ENCODE results near the gene SMAP2.

SMAP2 gene

DNA sequence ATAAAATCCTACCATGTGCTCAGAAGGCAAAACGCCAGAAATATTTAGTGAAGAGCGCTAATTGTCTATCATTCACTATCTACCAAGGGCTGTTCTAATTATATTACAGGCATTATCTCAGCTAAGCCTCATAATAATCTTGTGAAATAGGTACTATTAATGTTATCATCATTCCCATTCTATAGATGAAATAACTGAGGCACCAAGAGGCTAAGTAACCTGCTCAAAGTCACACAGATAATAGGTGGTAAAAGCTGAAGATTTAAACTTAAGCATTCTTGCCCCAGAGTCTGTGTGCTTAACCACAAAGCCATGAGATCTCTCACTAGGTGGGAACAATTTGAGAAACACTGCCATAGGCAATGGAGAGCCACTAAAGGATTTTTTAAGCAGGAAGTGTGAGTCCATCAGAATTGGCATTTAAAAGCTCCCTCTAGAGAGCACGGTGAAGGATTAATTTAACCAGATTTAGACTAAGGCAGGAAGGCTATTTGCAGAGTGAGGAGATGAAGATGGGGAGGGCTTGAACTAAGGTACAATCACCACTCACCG, 1.7 kb upstream of the SMAP2 start:
- H3K36me3 ChIP-seq (ENCODE audit: control insufficient read depth, insufficient read depth, low read length): no peaks in the 10 kb centered on the region
- H3K4me3 ChIP-seq (ENCODE audit: low read length): no peak overlapping the region
- H3K27ac ChIP-seq (ENCODE audit: low read length): no peak overlapping the region
- H3K27me3 ChIP-seq (ENCODE audit: control insufficient read depth, insufficient read depth, low read length): no peaks in the 10 kb centered on the region
- no peaks in the 10 kb centered on the region; the same call in 1 of the 2 replicates for H3K4me1 ChIP-seq (ENCODE audit: control insufficient read depth, insufficient read depth, low read length)
- no peaks in the 10 kb centered on the region for H3K9me3 ChIP-seq (ENCODE audit: control insufficient read depth, insufficient read depth, low read length)
- WGBS (ENCODE audit: insufficient coverage, insufficient read length): no CpG with 5 or more reads among the region's 4 CpGs
- DNase-seq (ENCODE audit: low read depth, low spot score): no peak

GRCh38 chr1:40372658-40373322, 737 bp upstream of the SMAP2 start:
- Histone ChIP-seq H3K27ac (ENCODE audit: low read length) (no peak overlapping the region), H3K4me1 (ENCODE audit: control insufficient read depth, insufficient read depth, low read length) (no peaks in the 10 kb centered on the region; the same call in 1 of the 2 replicates), H3K27me3 (ENCODE audit: control insufficient read depth, insufficient read depth, low read length) (no peaks in the 10 kb centered on the region), H3K9me3 (ENCODE audit: control insufficient read depth, insufficient read depth, low read length) (no peaks in the 10 kb centered on the region), H3K36me3 (ENCODE audit: control insufficient read depth, insufficient read depth, low read length) (no peaks in the 10 kb centered on the region), H3K4me3 (ENCODE audit: low read length) (no peak overlapping the region)
- no peak for DNase-seq (ENCODE audit: low read depth, low spot score)
- WGBS (ENCODE audit: insufficient coverage, insufficient read length): no CpG with 5 or more reads among the region's 6 CpGs

- H3K4me3 ChIP-seq (ENCODE audit: low read length): no peak overlapping the region
- no CpG with 5 or more reads among the region's 1 CpG for WGBS (ENCODE audit: insufficient coverage, insufficient read length)
- H3K36me3 ChIP-seq (ENCODE audit: control insufficient read depth, insufficient read depth, low read length): no peaks in the 10 kb centered on the region
- no peak overlapping the region for H3K27ac ChIP-seq (ENCODE audit: low read length)
- no peaks in the 10 kb centered on the region for H3K27me3 ChIP-seq (ENCODE audit: control insufficient read depth, insufficient read depth, low read length)
- no peaks in the 10 kb centered on the region; the same call in 1 of the 2 replicates for H3K4me1 ChIP-seq (ENCODE audit: control insufficient read depth, insufficient read depth, low read length)
- DNase-seq (ENCODE audit: low read depth, low spot score): no peak
- no peaks in the 10 kb centered on the region for H3K9me3 ChIP-seq (ENCODE audit: control insufficient read depth, insufficient read depth, low read length)
These were observed 4.0 kb downstream of the SMAP2 start for GRCh38 chr1:40377512-40377911.

- WGBS (ENCODE audit: insufficient coverage, insufficient read length): no CpG with 5 or more reads among the region's 1 CpG
- Histone ChIP-seq H3K4me1 (ENCODE audit: control insufficient read depth, insufficient read depth, low read length) (no peaks in the 10 kb centered on the region), H3K27ac (ENCODE audit: low read length) (no peak overlapping the region), H3K36me3 (ENCODE audit: control insufficient read depth, insufficient read depth, low read length) (no peaks in the 10 kb centered on the region), H3K9me3 (ENCODE audit: control insufficient read depth, insufficient read depth, low read length) (no peaks in the 10 kb centered on the region), H3K27me3 (ENCODE audit: control insufficient read depth, insufficient read depth, low read length) (no peaks in the 10 kb centered on the region), H3K4me3 (ENCODE audit: low read length) (no peak overlapping the region)
- DNase-seq (ENCODE audit: low read depth, low spot score): no peak
These were observed 6.4 kb downstream of the SMAP2 start for GRCh38 chr1:40379785-40380452.

GRCh38 chr1:40380817-40381216, 7.3 kb downstream of the SMAP2 start:
- H3K4me3 ChIP-seq (ENCODE audit: low read length): no peak overlapping the region
- no peaks in the 10 kb centered on the region for H3K27me3 ChIP-seq (ENCODE audit: control insufficient read depth, insufficient read depth, low read length)
- DNase-seq (ENCODE audit: low read depth, low spot score): no peak
- no peaks in the 10 kb centered on the region for H3K36me3 ChIP-seq (ENCODE audit: control insufficient read depth, insufficient read depth, low read length)
- H3K4me1 ChIP-seq (ENCODE audit: control insufficient read depth, insufficient read depth, low read length): no peaks in the 10 kb centered on the region
- H3K9me3 ChIP-seq (ENCODE audit: control insufficient read depth, insufficient read depth, low read length): no peaks in the 10 kb centered on the region
- WGBS (ENCODE audit: insufficient coverage, insufficient read length): no CpG with 5 or more reads among the region's 4 CpGs
- H3K27ac ChIP-seq (ENCODE audit: low read length): no peak overlapping the region

DNA sequence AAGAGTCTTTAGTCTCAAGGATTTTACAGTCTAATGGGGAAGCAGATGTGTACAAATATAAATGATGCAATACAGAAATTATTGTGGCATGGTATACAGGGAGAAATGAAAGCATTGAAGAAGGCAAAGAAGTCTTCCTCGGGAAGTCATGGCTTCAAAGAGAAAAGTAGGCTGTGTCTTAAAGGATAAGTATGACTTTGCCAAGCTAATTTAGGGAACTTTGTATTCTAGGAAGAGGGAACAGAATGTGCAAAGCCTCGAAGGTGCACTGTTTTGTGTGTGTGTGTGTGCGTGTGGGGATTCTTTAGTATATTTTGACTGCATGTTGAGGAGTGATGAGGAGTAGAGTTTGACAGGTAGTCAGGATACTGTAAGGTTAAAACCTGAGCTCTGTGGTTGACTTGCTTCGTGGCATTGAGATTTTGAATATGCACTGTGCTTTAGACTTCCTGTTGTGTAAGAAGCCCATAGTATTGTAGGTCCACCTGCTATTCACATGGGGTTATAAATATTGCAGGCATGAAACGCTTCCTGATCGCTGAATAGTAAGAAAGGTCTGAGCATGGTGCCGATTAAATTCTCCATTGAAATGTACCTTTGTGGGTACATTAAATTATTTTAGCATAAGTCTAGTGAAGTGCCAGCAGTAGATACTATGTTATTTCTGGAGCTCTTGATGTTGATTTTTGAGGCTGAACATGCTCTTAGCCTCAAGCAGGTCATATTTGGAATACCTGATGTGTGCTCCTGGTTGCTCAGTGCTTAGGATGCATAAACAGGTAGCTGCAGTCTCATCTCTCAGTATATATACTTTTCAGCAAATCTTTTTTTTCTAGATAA, 8.0 kb downstream of the SMAP2 start:
- H3K27me3 ChIP-seq (ENCODE audit: control insufficient read depth, insufficient read depth, low read length): no peaks in the 10 kb centered on the region
- no peaks in the 10 kb centered on the region for H3K4me1 ChIP-seq (ENCODE audit: control insufficient read depth, insufficient read depth, low read length)
- WGBS (ENCODE audit: insufficient coverage, insufficient read length): no CpG with 5 or more reads among the region's 7 CpGs
- no peak for DNase-seq (ENCODE audit: low read depth, low spot score)
- no peak overlapping the region for H3K4me3 ChIP-seq (ENCODE audit: low read length)
- H3K36me3 ChIP-seq (ENCODE audit: control insufficient read depth, insufficient read depth, low read length): no peaks in the 10 kb centered on the region
- H3K27ac ChIP-seq (ENCODE audit: low read length): no peak overlapping the region
- H3K9me3 ChIP-seq (ENCODE audit: control insufficient read depth, insufficient read depth, low read length): no peaks in the 10 kb centered on the region

GRCh38 chr1:40382108-40382460, 8.6 kb downstream of the SMAP2 start:
- H3K36me3 ChIP-seq (ENCODE audit: control insufficient read depth, insufficient read depth, low read length): no peaks in the 10 kb centered on the region
- H3K9me3 ChIP-seq (ENCODE audit: control insufficient read depth, insufficient read depth, low read length): no peaks in the 10 kb centered on the region
- WGBS (ENCODE audit: insufficient coverage, insufficient read length): no CpG with 5 or more reads among the region's 3 CpGs
- no peak for DNase-seq (ENCODE audit: low read depth, low spot score)
- H3K27ac ChIP-seq (ENCODE audit: low read length): no peak overlapping the region
- no peak overlapping the region for H3K4me3 ChIP-seq (ENCODE audit: low read length)
- no peaks in the 10 kb centered on the region for H3K27me3 ChIP-seq (ENCODE audit: control insufficient read depth, insufficient read depth, low read length)
- H3K4me1 ChIP-seq (ENCODE audit: control insufficient read depth, insufficient read depth, low read length): no peaks in the 10 kb centered on the region

DNA sequence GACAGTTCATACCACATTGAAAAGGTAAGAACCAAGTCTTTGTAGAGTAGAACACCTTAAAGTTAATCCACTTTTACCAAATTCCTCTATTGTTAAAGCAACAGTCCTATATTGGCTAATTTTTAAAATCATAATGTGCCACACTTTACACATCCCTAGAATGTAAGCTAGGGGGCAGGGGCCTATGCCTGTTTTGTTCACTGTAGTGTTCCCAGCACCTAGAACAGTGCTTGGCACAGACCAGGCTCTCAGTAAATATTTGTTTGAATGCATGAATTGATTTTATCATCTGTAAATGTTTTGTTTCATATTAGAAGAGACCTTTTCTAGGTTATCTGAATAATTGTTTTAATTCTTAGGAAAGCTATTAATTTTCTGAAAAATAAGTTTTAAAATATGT, 9.1 kb downstream of the SMAP2 start:
- H3K4me3 ChIP-seq (ENCODE audit: low read length): no peak overlapping the region
- no peaks in the 10 kb centered on the region for H3K27me3 ChIP-seq (ENCODE audit: control insufficient read depth, insufficient read depth, low read length)
- no peaks in the 10 kb centered on the region for H3K36me3 ChIP-seq (ENCODE audit: control insufficient read depth, insufficient read depth, low read length)
- H3K27ac ChIP-seq (ENCODE audit: low read length): no peak overlapping the region
- no peaks in the 10 kb centered on the region for H3K4me1 ChIP-seq (ENCODE audit: control insufficient read depth, insufficient read depth, low read length)
- H3K9me3 ChIP-seq (ENCODE audit: control insufficient read depth, insufficient read depth, low read length): no peaks in the 10 kb centered on the region
- DNase-seq (ENCODE audit: low read depth, low spot score): no peak

DNA sequence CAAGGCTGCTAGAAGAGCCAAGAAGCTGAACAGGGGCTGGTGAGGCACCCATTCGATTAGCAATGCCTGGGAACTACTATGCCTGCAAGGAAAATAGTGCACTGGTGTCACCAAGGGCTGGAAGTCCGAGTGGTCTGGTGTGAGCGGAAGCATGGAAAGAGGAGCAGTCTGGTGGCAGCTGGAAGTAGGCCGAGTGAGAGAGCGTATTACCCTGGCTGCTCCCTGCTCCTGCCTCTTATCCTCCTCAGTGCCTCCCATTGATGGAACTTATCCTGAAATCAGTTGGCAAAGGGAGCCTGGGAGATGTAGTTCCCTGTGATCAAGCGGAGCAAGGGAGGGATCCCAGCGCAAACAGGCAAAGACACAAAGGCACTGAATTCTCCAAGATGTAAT, 9.6 kb downstream of the SMAP2 start:
- no peak for DNase-seq (ENCODE audit: low read depth, low spot score)
- Histone ChIP-seq H3K36me3 (ENCODE audit: control insufficient read depth, insufficient read depth, low read length) (no peaks in the 10 kb centered on the region), H3K9me3 (ENCODE audit: control insufficient read depth, insufficient read depth, low read length) (no peaks in the 10 kb centered on the region), H3K4me3 (ENCODE audit: low read length) (no peak overlapping the region), H3K4me1 (ENCODE audit: control insufficient read depth, insufficient read depth, low read length) (no peaks in the 10 kb centered on the region), H3K27ac (ENCODE audit: low read length) (no peak overlapping the region), H3K27me3 (ENCODE audit: control insufficient read depth, insufficient read depth, low read length) (no peaks in the 10 kb centered on the region)
- WGBS (ENCODE audit: insufficient coverage, insufficient read length): no CpG with 5 or more reads among the region's 7 CpGs

DNA sequence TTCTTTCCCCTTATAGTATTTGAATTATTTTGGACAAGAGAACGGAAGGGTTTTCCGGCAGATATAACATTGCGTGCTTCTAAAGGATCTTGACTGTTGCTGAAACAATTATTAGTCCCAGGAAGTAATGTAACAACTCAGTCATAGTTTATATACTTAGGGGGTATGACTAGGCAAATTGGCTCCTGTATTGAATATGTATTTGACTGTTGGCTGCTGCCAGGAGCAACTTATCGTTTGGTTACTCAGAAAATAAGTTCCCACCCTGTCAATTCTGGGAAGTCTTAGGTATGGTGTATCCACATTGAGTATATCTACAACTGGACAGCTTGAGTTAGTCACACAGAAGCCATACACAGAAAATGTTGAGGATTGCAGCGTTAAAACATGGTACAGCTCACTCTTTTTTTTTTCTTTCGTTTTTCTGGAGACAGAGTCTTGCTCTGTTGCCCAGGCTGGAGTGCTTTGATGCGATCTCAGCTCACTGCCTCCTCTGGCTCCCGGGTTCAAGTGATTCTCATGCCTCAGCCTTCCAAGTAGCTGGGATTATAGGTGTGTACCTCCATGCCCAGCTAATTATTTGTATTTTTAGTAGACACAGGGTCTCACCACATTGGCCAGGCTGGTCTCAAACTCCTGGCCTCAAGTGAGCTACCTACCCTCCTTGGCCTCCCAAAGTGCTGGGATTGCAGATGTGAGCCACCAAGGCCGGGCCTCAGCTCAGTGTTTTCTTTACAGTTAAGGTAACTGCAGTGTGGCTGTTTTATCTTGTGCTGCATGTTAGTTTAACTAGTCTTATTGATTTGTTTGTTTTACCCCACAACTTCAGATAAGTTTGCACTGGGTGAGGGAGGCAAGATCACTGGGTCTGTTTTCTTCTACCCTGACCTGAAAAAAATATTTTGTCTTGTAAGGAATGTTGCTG, 10.2 kb downstream of the SMAP2 start:
- Histone ChIP-seq H3K4me1 (ENCODE audit: control insufficient read depth, insufficient read depth, low read length) (no peaks in the 10 kb centered on the region), H3K27ac (ENCODE audit: low read length) (no peak overlapping the region), H3K4me3 (ENCODE audit: low read length) (no peak overlapping the region)

More for the DNA sequence above, 10.2 kb downstream of the SMAP2 start:
- DNase-seq (ENCODE audit: low read depth, low spot score): no peak
- no peaks in the 10 kb centered on the region for H3K27me3 ChIP-seq (ENCODE audit: control insufficient read depth, insufficient read depth, low read length)
- WGBS (ENCODE audit: insufficient coverage, insufficient read length): no CpG with 5 or more reads among the region's 9 CpGs
- H3K36me3 ChIP-seq (ENCODE audit: control insufficient read depth, insufficient read depth, low read length): no peaks in the 10 kb centered on the region
- H3K9me3 ChIP-seq (ENCODE audit: control insufficient read depth, insufficient read depth, low read length): no peaks in the 10 kb centered on the region

Data from iPS DF 6.9 (cell line).